GM18909 (cell line): ENCODE measurements around the gene DPF1.
A peak's percentile ranks its signal among the peaks of the same experiment; 100 is the strongest.
"Not testable (repeated sequence)": the region's sequence is repeated elsewhere in the genome, so short reads cannot be mapped to it uniquely, and the experiment has no call there.

ENCODE experiments used
- ATAC-seq: cut with Tn5 transposase; IDR thresholded peaks from one replicate; pipeline ENCODE4 v1.9.1; 2021; ENCODE audit warnings: mild to moderate bottlenecking; ENCODE audit not compliant: unreplicated experiment, poor library complexity

Gene DPF1

GRCh38 chr19:38250821-38251563, 27.0 kb upstream of the DPF1 start:
- ATAC-seq, result no peak

DNA sequence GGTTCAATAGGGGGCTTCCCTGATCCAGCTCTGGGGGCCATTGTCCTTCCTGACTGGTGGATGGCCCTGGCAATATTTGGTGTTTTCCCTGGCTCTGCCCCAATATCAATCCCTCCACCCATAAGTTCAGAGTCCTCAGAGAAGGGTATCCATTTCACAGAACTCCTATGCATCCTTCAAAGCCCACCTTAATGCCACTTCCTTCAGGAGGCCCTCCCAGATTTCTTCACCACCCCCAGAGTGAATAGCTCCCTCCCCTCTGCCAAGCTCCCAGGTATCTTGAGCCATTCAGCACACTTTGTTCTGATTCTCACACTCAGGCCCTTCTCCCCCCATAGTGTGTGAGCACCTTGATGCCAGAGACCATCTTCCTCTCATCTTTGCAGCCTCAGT, 26.4 kb upstream of the DPF1 start:
- no peak for ATAC-seq

GRCh38 chr19:38248421-38248820, 24.4 kb upstream of the DPF1 start:
- ATAC-seq, result no peak

DNA sequence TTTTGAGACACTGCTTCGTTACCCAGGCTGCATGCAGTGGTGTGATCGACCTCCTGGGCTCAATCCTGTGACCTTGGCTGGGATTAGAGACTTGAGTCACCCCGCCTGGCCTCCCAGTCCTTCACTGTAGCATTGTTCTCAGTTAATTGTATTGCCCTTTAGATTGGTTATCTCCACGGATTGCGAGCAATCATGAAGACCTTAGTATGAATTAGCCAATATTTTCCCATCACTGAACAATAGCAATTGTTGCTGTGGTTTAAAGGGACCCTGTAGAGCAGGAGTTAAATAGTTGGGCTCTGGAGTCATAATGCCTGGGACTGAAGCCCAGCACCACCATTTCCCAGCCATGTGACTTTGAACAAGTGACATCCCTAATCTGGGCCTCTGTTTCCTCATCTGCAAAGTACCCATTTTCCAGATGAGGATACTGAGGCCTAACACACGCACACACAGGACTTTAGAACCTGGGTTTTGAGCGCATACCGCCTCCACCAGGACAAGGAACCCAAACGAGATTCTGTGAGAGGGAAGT, 23.8 kb upstream of the DPF1 start:
- no peak for ATAC-seq

GRCh38 chr19:38247126-38247525, 23.1 kb upstream of the DPF1 start:
- no peak for ATAC-seq

GRCh38 chr19:38245826-38246498, 21.9 kb upstream of the DPF1 start:
- ATAC-seq, result no peak

- no peak for ATAC-seq
These were observed 19.3 kb upstream of the DPF1 start for GRCh38 chr19:38243279-38243673.

GRCh38 chr19:38239816-38240215, 15.8 kb upstream of the DPF1 start:
- no peak for ATAC-seq

DNA sequence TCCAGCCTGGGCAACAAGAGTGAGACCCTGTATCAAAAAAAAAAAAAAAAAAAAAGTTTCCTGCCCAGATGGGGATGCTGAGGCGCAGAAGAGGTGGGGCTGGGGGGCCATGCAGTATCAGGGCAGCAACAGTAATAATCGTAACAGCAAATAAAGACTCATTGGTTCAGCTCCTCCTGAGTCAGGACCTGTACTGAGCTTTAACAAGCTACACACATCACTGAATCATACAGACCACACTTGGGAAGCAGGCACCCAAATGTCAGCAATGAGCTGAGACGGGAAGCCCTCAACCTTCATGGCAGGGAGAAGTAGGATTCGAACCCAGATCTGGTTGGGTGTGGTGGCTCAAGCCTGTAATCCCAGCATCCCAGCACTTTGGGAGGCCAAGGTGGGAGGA, 10.6 kb upstream of the DPF1 start:
- ATAC-seq, result no peak

GRCh38 chr19:38233740-38234251, 9.8 kb upstream of the DPF1 start:
- no peak for ATAC-seq

- ATAC-seq, result no peak
These were observed 7.9 kb upstream of the DPF1 start for GRCh38 chr19:38231918-38232317.

- ATAC-seq, result not testable (repeated sequence)
These were observed 6.6 kb upstream of the DPF1 start for GRCh38 chr19:38230506-38231133.

DNA sequence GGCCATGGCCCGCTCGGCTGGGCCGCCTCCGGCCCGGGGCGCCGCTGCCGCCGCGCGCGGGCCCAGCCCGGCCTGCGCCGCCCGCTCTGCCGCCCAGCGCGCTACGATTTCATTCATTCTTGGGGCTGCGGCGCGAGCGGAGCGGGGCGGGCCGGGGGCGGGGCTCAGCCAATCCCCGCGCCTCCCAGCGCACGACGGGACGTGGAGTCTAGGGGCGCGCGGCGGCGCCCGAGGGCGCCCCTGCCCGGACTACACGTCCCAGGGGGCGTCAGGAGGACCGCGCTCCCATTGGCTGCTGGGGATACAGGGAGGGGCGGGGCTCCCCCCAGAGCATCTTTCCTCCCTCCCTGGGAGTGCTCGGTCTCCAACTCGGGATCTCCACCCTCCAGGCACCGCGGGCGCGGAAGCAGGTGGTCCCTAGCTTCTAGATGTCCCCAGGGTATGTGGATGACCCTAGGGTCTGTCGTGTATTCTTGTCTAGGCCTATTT, 5.6 kb upstream of the DPF1 start:
- peak; percentile 74 for ATAC-seq

DNA sequence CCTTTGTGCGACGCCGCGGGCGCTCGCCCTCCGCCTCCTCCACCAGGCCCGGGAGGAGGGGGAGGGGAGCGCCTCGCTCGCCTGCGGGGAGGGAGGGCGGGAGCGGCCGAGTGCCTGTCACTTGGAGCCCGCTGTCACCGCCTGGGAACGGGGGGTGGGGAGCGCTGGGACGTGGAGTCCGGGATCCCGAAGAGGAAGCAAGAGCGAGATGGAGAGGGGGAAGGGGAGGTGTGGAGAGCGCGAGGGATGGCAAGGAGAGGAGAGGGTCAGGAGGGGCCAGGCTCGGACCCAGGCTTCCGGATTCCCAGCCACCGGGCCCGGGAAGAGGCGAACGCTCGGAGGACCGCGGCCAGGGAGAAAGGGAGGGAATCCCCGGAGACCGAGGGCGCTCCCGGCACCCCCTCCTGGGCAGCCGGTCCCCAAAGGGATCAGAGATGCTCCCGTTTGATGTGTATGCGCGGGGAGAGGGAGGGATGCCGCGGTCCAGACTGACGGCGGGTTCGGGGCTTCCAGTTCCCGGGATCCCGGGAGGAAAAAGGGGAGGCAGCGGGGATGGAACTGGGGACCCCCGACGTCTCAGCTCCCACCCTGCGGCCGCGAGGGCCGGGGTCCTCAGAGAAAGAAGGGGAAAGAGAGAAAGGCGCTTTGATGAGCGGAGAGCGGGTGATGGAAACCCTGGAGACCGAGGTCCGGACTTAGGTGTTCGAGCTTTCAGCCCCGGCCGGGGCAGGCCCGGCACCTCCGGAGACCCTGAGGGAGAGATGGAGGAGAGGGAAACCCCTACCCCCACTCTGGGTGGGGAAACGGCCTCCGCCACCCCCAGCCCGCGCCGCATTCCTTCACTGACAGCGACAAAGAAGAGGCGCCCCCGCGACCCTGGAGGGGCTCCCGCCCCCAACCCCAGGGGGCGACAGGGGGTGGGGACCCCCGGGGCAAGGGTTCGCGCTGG, 4.7 kb upstream of the DPF1 start:
- ATAC-seq, result no peak

GRCh38 chr19:38228005-38228377, 4.0 kb upstream of the DPF1 start:
- ATAC-seq, result no peak

GRCh38 chr19:38227287-38228004, 3.4 kb upstream of the DPF1 start:
- ATAC-seq, result no peak

- ATAC-seq, result not testable (repeated sequence)
These were observed 819 bp upstream of the DPF1 start for GRCh38 chr19:38224863-38225218.

DNA sequence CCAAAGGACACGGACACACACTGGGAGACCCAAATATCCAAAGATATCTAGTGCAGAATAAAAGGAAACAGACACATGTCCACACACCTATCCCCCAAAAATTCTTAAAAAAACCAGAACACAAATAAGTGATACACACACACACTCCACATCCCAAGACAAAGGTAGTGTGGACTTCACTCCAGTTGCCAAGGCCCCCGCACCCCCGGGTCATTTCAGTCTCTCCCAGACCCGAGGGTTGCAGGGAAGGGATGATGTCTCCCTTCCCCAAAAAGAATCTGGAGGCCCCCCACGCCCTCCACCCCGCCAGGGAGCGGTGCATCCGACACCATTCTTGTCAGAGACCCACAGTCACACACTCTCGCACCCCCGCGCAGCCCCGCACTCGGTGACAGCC, 407 bp downstream of the DPF1 start:
- ATAC-seq, result no peak

DNA sequence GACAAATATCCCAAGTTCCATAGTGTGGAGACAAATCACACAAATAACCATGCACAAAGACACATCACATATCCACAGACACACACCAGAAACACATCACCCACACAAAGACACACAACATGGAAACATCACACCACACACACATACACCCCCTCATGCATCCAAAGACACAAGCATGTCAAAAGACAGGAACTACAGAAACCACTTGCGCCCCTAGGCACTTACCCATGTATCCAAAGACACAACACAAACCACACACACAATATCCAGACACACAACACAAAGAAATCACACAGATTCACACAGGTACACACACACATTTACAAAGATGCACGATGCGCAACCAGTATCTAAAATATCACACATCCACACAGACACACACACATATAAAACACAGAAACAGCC, 901 bp downstream of the DPF1 start:
- no peak for ATAC-seq
